Activated CD4-positive, alpha-beta T cell treated with anti-CD3 and anti-CD28 coated beads for 48 hours (primary cell): Measurements from ENCODE around the gene CLP1.

Experiments
- DNase-seq: peaks from one replicate; pipeline ENCODE4 v3.0.0-alpha.2; 2020

Gene CLP1

DNA sequence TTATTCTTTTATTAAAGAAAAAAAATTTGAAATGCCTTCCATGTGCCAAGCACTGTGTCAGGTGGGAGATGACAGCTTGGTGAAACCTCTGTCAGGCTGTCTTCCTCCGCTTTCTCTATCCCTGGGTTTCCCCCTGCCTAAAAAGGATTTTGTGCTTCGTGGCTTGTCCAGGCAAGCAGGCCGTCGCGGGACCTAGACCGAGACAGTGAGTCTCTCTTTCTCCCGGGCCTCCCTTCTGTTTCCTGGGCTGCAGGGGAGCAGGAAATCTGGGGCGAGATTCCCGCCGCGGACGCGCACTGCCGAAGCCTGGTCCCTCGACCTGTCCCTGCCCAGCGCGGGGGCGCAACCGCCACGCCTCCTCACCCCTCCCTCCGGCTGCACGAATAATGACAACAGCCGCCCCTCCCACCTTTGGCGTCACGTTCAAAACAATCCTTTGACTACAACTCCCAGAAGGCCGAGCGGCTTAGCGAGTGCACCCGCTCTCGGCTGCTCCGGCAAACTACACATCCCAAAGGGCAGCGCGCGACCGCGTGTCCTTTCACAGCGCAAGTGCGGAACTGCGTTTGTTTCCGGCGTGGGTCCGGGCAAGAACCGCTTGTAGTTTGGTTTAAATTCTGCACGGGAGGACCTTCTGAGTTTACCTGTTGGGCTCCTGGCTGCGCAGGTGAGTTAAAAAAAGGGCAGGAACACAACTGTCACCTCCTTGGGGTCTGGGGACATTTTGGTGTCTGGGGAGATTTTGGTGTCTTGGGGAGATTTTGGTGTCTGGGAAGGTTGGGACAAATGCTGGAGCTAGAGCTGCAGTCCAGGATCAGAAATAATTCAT lies at the start of gene CLP1:
Gene CLP1, plus strand, starts transcription at position 569 of the 829 bp plus-strand sequence. CDS start 1,715 bp downstream, outside the sequence.
- DNase-seq: peak; percentile 99

- DNase-seq: no peak
Measured at GRCh38 chr11:57610170-57610569, 47.4 kb upstream of the CLP1 start.

- no peak for DNase-seq
Measured at GRCh38 chr11:57614234-57614772, 43.3 kb upstream of the CLP1 start.

- DNase-seq: no peak
Measured at GRCh38 chr11:57615308-57615707, 42.3 kb upstream of the CLP1 start.

DNA sequence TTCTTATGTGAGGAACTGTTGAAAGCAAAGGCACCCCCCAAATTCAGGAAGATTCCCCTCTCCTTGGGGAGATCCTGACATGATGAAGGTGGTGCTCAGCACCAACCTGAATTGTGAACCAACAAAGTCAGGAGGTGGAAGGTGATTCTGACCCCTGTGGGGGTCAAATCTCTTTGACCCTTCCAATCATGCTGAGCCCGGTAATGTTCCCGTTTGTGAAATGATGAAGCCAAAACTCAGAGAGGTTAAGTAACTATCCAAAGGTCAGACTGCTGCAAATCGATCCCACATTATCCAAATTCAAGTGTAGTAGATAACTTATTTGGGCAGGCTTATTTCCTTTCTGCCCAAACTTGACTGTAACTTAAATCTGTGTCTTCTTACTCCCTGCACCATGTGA lies 41.0 kb upstream of the CLP1 start:
- no peak for DNase-seq

GRCh38 chr11:57618438-57618837 lies 39.1 kb upstream of the CLP1 start:
- DNase-seq: no peak

DNA sequence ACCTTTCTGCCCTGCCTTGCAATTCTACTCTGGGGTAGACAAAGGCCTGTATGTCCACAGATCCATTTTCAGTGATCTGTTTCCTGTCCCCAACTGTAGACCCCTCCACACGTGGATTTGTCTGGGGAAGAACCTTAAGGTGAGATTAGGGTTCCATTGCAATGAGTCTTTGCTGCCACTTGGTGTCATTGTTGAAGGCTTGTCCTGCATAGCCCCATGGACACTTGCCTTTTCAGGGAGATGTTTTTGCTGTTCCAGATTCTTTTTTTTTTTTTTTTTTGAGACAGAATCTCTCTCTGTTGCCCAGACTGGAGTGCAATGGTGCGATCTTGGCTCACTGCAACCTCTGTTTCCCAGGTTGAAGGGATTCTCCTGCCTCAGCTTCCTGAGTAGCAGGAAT lies 38.2 kb upstream of the CLP1 start:
- no peak for DNase-seq

DNA sequence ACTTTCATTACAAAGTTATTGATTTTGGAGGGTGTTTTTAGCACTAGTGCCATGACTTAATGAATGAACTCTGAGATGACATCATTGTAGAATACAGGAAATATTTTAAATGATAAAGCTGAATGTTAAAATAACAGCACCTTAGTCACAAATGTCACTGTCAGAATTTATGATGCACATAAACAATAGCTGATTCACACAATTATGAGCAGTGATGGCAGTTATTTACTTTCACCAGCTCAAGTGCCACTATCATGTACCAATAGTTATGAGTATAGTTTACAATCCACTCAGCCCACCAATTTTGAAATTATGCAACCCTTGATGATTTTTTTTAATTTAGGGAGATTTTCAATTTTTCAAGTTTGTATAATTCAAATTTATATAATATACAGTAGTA lies 37.1 kb upstream of the CLP1 start:
- DNase-seq: no peak

DNA sequence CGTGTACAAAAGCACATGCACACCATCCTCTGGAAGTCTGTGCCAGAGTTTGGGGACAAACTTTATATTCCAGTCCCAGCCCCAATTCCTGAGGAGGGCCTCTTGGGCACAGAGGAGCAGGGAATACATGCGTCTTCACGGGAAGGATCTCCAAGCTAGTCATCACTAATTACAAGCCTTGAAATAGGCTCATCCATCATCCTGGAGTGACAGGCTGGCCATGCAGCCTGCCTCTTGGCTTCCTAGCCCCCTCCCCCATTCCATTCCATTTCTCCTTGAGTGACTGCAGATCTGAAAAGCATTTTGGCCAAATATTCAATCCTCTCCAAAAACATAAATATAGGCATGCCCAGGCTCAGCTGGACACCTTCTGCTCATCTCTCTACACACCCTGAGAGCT lies 35.3 kb upstream of the CLP1 start:
- DNase-seq: no peak

GRCh38 chr11:57624864-57625263 lies 32.7 kb upstream of the CLP1 start:
- no peak for DNase-seq

DNA sequence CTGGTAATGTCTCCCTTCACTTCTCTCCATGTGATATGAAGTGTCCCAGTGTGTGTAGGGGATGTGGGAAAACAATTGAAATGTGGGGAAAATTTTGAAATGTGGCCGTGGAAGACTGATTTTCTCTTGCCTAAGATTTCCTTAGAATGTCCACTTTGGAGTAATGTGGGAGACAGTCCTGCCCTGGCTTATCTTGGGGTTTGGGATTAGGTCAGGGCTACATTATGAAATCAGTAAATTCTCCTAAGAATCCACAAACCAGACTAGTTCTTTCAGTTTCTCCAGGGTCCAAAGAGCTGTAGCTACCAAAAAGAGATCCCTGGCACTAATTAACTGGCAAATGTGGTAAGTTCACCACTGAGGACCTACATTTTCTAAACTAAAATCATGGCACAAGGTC lies 30.7 kb upstream of the CLP1 start:
- no peak for DNase-seq

- DNase-seq: no peak
Measured at GRCh38 chr11:57630171-57630570, 27.4 kb upstream of the CLP1 start.

- DNase-seq: no peak
Measured at GRCh38 chr11:57632116-57632515, 25.4 kb upstream of the CLP1 start.

- no peak for DNase-seq
Measured at GRCh38 chr11:57633394-57634070, 24.0 kb upstream of the CLP1 start.

DNA sequence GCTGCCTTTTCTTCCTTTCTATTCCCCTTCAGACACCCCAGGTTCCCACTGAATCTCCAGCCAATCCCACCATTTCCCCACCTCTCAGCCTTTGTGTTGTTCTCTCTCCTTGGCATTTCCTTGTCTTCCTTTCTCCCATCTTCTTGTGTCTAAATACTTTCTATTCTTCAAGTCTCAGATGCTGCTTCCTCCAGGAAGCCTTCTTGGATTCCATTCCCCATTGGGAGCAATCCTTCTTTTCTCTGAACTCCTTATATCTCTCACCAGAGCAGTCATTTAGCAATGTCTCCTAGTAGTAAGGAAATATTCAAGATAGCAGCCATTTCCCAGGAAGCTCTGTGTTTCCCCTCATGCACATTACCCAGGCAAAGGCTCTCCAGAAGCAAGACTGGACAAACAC lies 23.3 kb upstream of the CLP1 start:
- no peak for DNase-seq

DNA sequence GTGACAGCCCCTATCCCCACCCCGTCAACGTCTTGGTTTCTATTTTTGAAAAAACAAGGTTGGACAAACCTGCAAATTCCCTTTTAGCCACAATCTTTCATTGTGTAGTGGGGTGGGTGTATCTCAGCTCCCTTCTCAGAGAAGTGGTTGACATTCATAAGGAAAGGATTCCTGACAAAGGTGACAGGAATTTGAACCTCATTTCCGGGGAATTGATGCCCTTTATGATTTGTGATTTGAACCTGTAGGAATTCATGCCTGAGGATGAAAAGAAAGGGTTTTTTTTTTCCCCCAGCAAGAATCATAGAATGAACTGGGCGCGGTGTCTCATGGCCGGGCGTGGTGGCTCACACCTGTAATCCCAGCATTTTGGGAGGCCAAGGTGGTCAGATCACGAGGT lies 22.3 kb upstream of the CLP1 start:
- DNase-seq: no peak

GRCh38 chr11:57637626-57638004 lies 19.9 kb upstream of the CLP1 start:
- DNase-seq: no peak

DNA sequence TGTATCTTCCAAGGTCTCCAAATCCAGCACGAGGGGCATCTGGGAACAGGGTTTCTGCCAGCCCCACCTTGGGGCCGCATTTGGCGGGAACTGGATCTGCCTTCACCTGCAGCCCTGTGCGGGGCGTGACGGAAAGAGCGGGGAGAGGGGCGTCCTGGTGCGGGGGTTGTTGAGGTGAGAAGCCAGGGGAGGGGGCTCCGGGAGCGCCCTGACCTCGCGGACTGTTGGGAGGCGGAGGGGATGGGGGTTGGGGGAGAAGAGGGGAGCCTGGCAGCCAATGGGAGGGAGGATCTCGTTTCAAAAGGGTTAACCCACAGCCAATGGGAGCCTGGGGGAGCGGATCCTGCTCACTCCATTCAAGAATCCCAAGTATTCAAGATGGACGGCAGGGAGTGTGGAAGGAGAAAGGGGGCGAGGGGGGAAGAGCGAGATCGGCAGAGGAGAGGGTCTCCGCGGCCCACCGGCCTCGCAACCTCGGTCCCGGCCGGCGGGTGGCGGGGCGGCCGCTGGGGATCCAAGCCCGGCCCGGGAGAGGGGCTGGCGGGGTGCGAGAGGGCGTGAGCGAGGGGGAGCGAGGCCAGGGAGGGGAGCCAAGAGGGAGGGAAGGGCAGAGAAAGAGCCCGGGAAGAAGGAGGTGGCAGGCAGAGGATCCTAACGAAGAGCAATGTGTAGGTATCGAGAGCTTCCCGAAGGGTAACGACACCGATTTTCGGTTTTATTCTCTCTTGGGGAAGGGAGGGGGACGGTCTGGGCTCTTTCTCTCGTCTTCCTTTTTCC lies 19.4 kb upstream of the CLP1 start:
- no peak for DNase-seq

DNA sequence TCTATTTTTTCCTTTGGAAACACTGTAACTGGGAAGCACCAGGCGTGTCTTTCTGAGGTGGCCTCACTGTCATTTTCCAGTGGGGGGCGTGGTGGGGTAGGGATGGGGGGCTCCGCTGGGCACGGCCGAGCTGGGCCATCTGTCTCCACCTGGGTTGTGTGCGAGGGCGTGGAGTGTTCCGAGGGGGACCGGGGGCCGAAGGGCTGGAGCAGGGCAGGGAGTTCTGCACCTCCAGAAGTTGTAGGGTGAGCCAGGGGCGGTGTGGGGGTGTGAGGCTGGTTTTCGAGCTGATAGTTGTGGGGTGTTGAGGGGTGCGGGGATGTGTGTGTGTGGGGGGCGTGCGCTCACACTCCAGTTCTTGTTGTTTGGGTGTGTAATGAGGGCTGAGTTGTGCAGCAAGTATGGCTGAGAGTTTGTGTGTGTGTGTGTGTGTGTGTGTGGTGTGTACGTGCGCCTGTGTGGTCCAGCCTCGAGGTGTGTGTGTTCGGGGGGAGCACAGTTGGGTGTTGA lies 18.7 kb upstream of the CLP1 start:
- no peak for DNase-seq

GRCh38 chr11:57639321-57640067 lies 18.1 kb upstream of the CLP1 start:
- DNase-seq: no peak

DNA sequence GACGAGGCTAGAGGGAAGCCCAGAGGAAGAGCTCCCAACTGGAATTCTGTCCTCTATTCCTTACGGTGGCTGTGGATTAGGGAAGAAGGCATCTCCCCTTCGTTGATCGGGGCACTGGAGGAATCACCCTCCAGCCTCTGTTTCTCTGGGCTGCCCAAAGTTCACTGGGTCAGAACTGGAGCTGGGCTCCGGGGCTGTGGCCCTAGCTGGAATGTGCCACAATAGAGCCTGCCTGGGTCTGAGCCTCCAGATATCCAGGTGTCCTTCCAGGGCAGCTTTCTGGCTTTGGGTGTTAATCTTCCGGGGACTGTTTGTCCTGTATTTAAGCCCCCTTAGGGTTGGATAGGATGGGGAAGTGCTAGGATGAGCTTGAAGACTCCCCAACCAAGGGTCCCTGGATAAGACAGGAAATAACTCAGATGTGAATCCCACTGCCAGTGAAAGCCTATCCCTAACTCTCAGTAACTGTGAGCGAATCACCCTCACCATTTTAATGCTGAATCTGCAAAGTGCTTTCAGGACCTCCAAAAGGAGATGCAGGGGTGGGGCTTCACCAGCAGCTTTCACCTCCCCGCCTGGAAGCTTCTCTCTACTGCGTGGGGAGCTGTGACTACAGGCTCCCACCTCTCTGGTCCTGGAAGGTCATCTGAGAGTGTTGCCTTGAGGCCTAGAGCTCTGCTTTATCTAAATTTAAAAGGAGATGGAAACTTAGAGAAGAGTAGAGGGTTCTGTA lies 17.3 kb upstream of the CLP1 start:
- no peak for DNase-seq
